BE2C (cell line): ENCODE results near the gene PHF19.

Experiments
- DNase-seq: peaks from one replicate; pipeline ENCODE4 v3.0.0-alpha.2; 2020
- H3K27me3 ChIP-seq: fragments of 250-450 bp; sonication (Bioruptor Pico); 2 replicates; pipeline ENCODE4 v1.5.1; 2020; ENCODE audit warnings: mild to moderate bottlenecking
- H3K36me3 ChIP-seq: fragments of 250-450 bp; sonication (Bioruptor Pico); 2 replicates; pipeline ENCODE4 v1.5.1; 2020; ENCODE audit warnings: mild to moderate bottlenecking
- H3K4me1 ChIP-seq: fragments of 250-450 bp; sonication (Bioruptor Pico); 2 replicates; pipeline ENCODE4 v1.5.1; 2020
- H3K4me3 ChIP-seq: 2 replicates; pipeline ENCODE4 v1.5.1; 2011; ENCODE audit warnings: low read depth, low read length
- H3K9me3 ChIP-seq: fragments of 250-450 bp; sonication (Bioruptor Pico); 2 replicates; pipeline ENCODE4 v1.5.1; 2020
- CTCF ChIP-seq: IDR thresholded peaks from 2 replicates; pipeline ENCODE4 v1.5.1; 2012; ENCODE audit warnings: mild to moderate bottlenecking, low read depth, low read length

PHF19 gene

GRCh38 chr9:120894321-120895148 lies 17.5 kb upstream of the PHF19 start:
- no peaks in the 10 kb centered on the region for H3K9me3 ChIP-seq
- no peaks in the 10 kb centered on the region for H3K36me3 ChIP-seq
- no peaks in the 10 kb centered on the region for H3K27me3 ChIP-seq
- no peak for TF ChIP-seq CTCF
- H3K4me3 ChIP-seq: no peak overlapping the region
- H3K4me1 ChIP-seq: no peaks in the 10 kb centered on the region
- no peak for DNase-seq

- no peak for DNase-seq
- Histone ChIP-seq H3K4me3 (no peak overlapping the region), H3K9me3 (no peaks in the 10 kb centered on the region), H3K36me3 (no peaks in the 10 kb centered on the region), H3K4me1 (no peaks in the 10 kb centered on the region), H3K27me3 (no peaks in the 10 kb centered on the region)
- TF ChIP-seq CTCF: no peak
Observed at GRCh38 chr9:120893611-120894307, 16.8 kb upstream of the PHF19 start.

GRCh38 chr9:120892748-120893610 lies 16.0 kb upstream of the PHF19 start:
- no peak for TF ChIP-seq CTCF
- no peaks in the 10 kb centered on the region for H3K4me1 ChIP-seq

GRCh38 chr9:120891884-120892747 lies 15.1 kb upstream of the PHF19 start:
- no peaks in the 10 kb centered on the region for H3K9me3 ChIP-seq
- H3K27me3 ChIP-seq: no peaks in the 10 kb centered on the region
- no peaks in the 10 kb centered on the region for H3K36me3 ChIP-seq
- no peak for TF ChIP-seq CTCF
- H3K4me3 ChIP-seq: no peak overlapping the region
- no peak for DNase-seq
- H3K4me1 ChIP-seq: no peaks in the 10 kb centered on the region

More at GRCh38 chr9:120892748-120893610, 16.0 kb upstream of the PHF19 start:
- H3K4me3 ChIP-seq: no peak overlapping the region
- no peaks in the 10 kb centered on the region for H3K9me3 ChIP-seq
- no peaks in the 10 kb centered on the region for H3K27me3 ChIP-seq
- no peak for DNase-seq
- H3K36me3 ChIP-seq: no peaks in the 10 kb centered on the region

GRCh38 chr9:120891245-120891883 lies 14.4 kb upstream of the PHF19 start:
- H3K36me3 ChIP-seq: no peaks in the 10 kb centered on the region
- no peaks in the 10 kb centered on the region for H3K4me1 ChIP-seq

More at GRCh38 chr9:120891245-120891883, 14.4 kb upstream of the PHF19 start:
- no peaks in the 10 kb centered on the region for H3K27me3 ChIP-seq
- no peaks in the 10 kb centered on the region; the same call in 1 of the 2 replicates for H3K9me3 ChIP-seq
- DNase-seq: no peak
- no peak for TF ChIP-seq CTCF
- H3K4me3 ChIP-seq: no peak overlapping the region
